DND-41 (cell line): ENCODE measurements around the gene GORASP2.

Experiments used
- ATAC-seq: fragments of 200-7000 bp; cut with Tn5 transposase; 3 replicates; pipeline ENCODE4 v1.9.1; 2021; ENCODE audit warnings: low read depth; ENCODE audit not compliant: insufficient read depth
- DNase-seq: peaks from one replicate; pipeline ENCODE4 v3.0.0-alpha.2; 2020
- H2AFZ ChIP-seq: 2 replicates; pipeline ENCODE4 v1.6.0; 2012; ENCODE audit warnings: low read depth, low read length
- H3K27ac ChIP-seq: 2 replicates; pipeline ENCODE4 v1.5.1; 2012; ENCODE audit warnings: low read length, inconsistent platforms
- H3K27me3 ChIP-seq: fragments of 200-600 bp; sonication (generic); 2 replicates; pipeline ENCODE4 v1.6.0; 2012; ENCODE audit warnings: low read length, mild to moderate bottlenecking, inconsistent platforms; ENCODE audit not compliant: insufficient read depth, poor library complexity
- H3K36me3 ChIP-seq: 2 replicates; pipeline ENCODE4 v1.5.1; 2012; ENCODE audit warnings: low read length, inconsistent platforms; ENCODE audit not compliant: insufficient read depth
- H3K4me1 ChIP-seq: 2 replicates; pipeline ENCODE4 v1.5.1; 2012; ENCODE audit warnings: mild to moderate bottlenecking, low read length; ENCODE audit not compliant: insufficient read depth
- H3K4me2 ChIP-seq: 2 replicates; pipeline ENCODE4 v1.6.0; 2012; ENCODE audit warnings: mild to moderate bottlenecking, moderate library complexity, low read length, inconsistent platforms; ENCODE audit not compliant: insufficient read depth
- H3K4me3 ChIP-seq, 2 experiments: fragments of 200-600 bp in 1 of 2; shearing (Covaris generic) in 1 of 2; 2 replicates each; pipeline ENCODE4 v1.5.1; 2012 to 2016; ENCODE audit warnings: inconsistent platforms in 2 of 2, low read length in 2 of 2, mild to moderate bottlenecking in 2 of 2, low read depth in 1 of 2, moderate library complexity in 1 of 2
- H3K79me2 ChIP-seq: 2 replicates; pipeline ENCODE4 v1.6.0; 2012; ENCODE audit warnings: low read length, inconsistent platforms; ENCODE audit not compliant: insufficient read depth
- H3K9ac ChIP-seq: 2 replicates; pipeline ENCODE4 v1.6.0; 2012; ENCODE audit warnings: low read depth, mild to moderate bottlenecking, inconsistent platforms, low read length, moderate library complexity
- H3K9me3 ChIP-seq: 2 replicates; pipeline ENCODE4 v1.5.1; 2012; ENCODE audit warnings: low read length, moderate library complexity, mild to moderate bottlenecking, inconsistent platforms; ENCODE audit not compliant: insufficient read depth, severe bottlenecking
- H4K20me1 ChIP-seq: 2 replicates; pipeline ENCODE4 v1.6.0; 2012; ENCODE audit warnings: low read length; ENCODE audit not compliant: insufficient read depth
- CTCF ChIP-seq: IDR thresholded peaks from 2 replicates; pipeline ENCODE4 v1.5.1; 2012; ENCODE audit warnings: borderline replicate concordance, low read length, moderate library complexity, mild to moderate bottlenecking; ENCODE audit not compliant: poor library complexity, severe bottlenecking; ENCODE audit errors: extremely low read depth
- EZH2 ChIP-seq: IDR thresholded peaks from 3 replicates; pipeline ENCODE4 v1.6.1; 2012; ENCODE audit warnings: borderline replicate concordance, low read depth, mild to moderate bottlenecking, moderate library complexity, low read length, inconsistent platforms; ENCODE audit not compliant: severe bottlenecking

Gene GORASP2

GRCh38 chr2:170972296-170973224 is 43.5 kb downstream of the GORASP2 start:
- DNase-seq (no peak), ATAC-seq (0 out of 3 replicates have a peak, but pooled peaks have one; percentile 1)
- no peak overlapping the region for H3K27ac ChIP-seq
- peaks cover 15% of the 10 kb centered on the region for H3K4me1 ChIP-seq
- no peaks in the 10 kb centered on the region for H4K20me1 ChIP-seq
- no peak for TF ChIP-seq CTCF
- TF ChIP-seq EZH2, result no peak
- H2AFZ ChIP-seq, result peak overlapping the region; percentile 94
- peak overlapping the region; percentile 68 for H3K4me2 ChIP-seq
- no peaks in the 10 kb centered on the region for H3K27me3 ChIP-seq
- H3K4me3 ChIP-seq, result peak overlapping the region in 1 of 2 experiments; percentile 61; a peak in 1 of 4 replicates
- H3K9ac ChIP-seq, result peak overlapping the region; percentile 64
- no peaks in the 10 kb centered on the region for H3K9me3 ChIP-seq
- no peaks in the 10 kb centered on the region for H3K79me2 ChIP-seq
- peaks cover 8% of the 10 kb centered on the region; the same call in 1 of the 2 replicates for H3K36me3 ChIP-seq

GRCh38 chr2:170973225-170973491 is 44.1 kb downstream of the GORASP2 start:
- peak overlapping the region; percentile 64 for H3K9ac ChIP-seq
- no peaks in the 10 kb centered on the region for H3K27me3 ChIP-seq
- no peak for TF ChIP-seq CTCF
- no peak for TF ChIP-seq EZH2
- H4K20me1 ChIP-seq, result no peaks in the 10 kb centered on the region
- no peak overlapping the region; the same call in 1 of the 2 replicates for H3K27ac ChIP-seq
- no peaks in the 10 kb centered on the region for H3K79me2 ChIP-seq
- H3K36me3 ChIP-seq, result 0 out of 2 replicates have a peak, but pooled peaks cover 2% of the 10 kb centered on the region
- peak overlapping the region; percentile 94 for H2AFZ ChIP-seq
- peak overlapping the region; percentile 68 for H3K4me2 ChIP-seq
- H3K4me1 ChIP-seq, result peaks cover 15% of the 10 kb centered on the region
- no peaks in the 10 kb centered on the region for H3K9me3 ChIP-seq
- DNase-seq (no peak), ATAC-seq (no peak)
- peak overlapping the region in 1 of 2 experiments; percentile 61; a peak in 2 of 4 replicates for H3K4me3 ChIP-seq

GRCh38 chr2:170973492-170974303 is 44.6 kb downstream of the GORASP2 start:
- Histone ChIP-seq H3K4me2 (peak overlapping the region; percentile 68), H4K20me1 (no peaks in the 10 kb centered on the region), H2AFZ (peak overlapping the region; percentile 94), H3K27ac (peak overlapping the region; percentile 58), H3K4me1 (peaks cover 15% of the 10 kb centered on the region), H3K36me3 (no peaks in the 10 kb centered on the region), H3K79me2 (no peaks in the 10 kb centered on the region), H3K9ac (peak overlapping the region; percentile 64), H3K9me3 (no peaks in the 10 kb centered on the region), H3K27me3 (no peaks in the 10 kb centered on the region), H3K4me3 (peak overlapping the region; percentile 16 to 61; a peak in 3 of 4 replicates)
- ATAC-seq (peak; percentile 94), DNase-seq (peak; percentile 86)
- no peak for TF ChIP-seq EZH2
- peak; percentile 96 for TF ChIP-seq CTCF
